Measurements from ENCODE around the gene FCN3. TPM values are rescaled to one million over a fixed set of nuclear protein-coding genes. Genes with fewer than 3 reads are reported as not detected.

FCN3 gene
- total and polyA plus RNA-seq, 9 of the 15 experiments (the other 6 are each of a cell fraction or from before 2014, with no cell fraction given): 0.49 TPM; not detected in 8

GRCh38 chr1:27342778-27343638, 31.6 kb downstream of the FCN3 start (continued):
- TF ChIP-seq, protein P1, sequence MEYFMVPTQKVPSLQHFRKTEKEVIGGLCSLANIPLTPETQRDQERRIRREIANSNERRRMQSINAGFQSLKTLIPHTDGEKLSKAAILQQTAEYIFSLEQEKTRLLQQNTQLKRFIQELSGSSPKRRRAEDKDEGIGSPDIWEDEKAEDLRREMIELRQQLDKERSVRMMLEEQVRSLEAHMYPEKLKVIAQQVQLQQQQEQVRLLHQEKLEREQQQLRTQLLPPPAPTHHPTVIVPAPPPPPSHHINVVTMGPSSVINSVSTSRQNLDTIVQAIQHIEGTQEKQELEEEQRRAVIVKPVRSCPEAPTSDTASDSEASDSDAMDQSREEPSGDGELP (CRISPR knock-in tag; IDR thresholded peaks at IDR 0.05; ENCODE audit: borderline replicate concordance): peak; percentile 83
- TF ChIP-seq, protein P2, sequence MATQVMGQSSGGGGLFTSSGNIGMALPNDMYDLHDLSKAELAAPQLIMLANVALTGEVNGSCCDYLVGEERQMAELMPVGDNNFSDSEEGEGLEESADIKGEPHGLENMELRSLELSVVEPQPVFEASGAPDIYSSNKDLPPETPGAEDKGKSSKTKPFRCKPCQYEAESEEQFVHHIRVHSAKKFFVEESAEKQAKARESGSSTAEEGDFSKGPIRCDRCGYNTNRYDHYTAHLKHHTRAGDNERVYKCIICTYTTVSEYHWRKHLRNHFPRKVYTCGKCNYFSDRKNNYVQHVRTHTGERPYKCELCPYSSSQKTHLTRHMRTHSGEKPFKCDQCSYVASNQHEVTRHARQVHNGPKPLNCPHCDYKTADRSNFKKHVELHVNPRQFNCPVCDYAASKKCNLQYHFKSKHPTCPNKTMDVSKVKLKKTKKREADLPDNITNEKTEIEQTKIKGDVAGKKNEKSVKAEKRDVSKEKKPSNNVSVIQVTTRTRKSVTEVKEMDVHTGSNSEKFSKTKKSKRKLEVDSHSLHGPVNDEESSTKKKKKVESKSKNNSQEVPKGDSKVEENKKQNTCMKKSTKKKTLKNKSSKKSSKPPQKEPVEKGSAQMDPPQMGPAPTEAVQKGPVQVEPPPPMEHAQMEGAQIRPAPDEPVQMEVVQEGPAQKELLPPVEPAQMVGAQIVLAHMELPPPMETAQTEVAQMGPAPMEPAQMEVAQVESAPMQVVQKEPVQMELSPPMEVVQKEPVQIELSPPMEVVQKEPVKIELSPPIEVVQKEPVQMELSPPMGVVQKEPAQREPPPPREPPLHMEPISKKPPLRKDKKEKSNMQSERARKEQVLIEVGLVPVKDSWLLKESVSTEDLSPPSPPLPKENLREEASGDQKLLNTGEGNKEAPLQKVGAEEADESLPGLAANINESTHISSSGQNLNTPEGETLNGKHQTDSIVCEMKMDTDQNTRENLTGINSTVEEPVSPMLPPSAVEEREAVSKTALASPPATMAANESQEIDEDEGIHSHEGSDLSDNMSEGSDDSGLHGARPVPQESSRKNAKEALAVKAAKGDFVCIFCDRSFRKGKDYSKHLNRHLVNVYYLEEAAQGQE (IDR thresholded peaks at IDR 0.05; ENCODE audit: borderline replicate concordance): no peak
- TF ChIP-seq, protein P2 (CRISPR knock-in tag; IDR thresholded peaks at IDR 0.05; ENCODE audit: low read depth): no peak
- TF ChIP-seq L3MBTL2 (IDR thresholded peaks at IDR 0.05): peak; percentile 89
- TF ChIP-seq MAFF (IDR thresholded peaks at IDR 0.05; ENCODE audit: low read length): no peak
- peak; percentile 80; the same call in 1 of the 2 replicates for TF ChIP-seq CBFB (CRISPR knock-in tag; IDR thresholded peaks at IDR 0.05)
- no peak for TF ChIP-seq ZBTB49 (CRISPR knock-in tag; IDR thresholded peaks at IDR 0.05; ENCODE audit: borderline replicate concordance)
- TF ChIP-seq ZNF354B (CRISPR knock-in tag; IDR thresholded peaks at IDR 0.05): no peak
- TF ChIP-seq CHD2 (IDR thresholded peaks at IDR 0.05; ENCODE audit: low read depth, low read length): no peak
- no peak for TF ChIP-seq SMAD3 (CRISPR knock-in tag; conservative IDR thresholded peaks at IDR 0.05)
- no peak for TF ChIP-seq HNRNPH1 (optimal IDR thresholded peaks at IDR 0.05; ENCODE audit: low read depth, low read length)
